ENCODE results near the gene FKBP2. TPM values are rescaled to one million over a fixed set of nuclear protein-coding genes. Genes with fewer than 3 reads are reported as not detected.
A peak's percentile ranks its signal among the peaks of the same experiment; 100 is the strongest.

Gene FKBP2
- polyA plus RNA-seq, 1 donor (not counting 4 experiments of a cell fraction or from before 2014, with no cell fraction given): 40.3 TPM

GRCh38 chr11:64269540-64270220, 28.8 kb downstream of the FKBP2 start:
- TF ChIP-seq EZH2 (IDR thresholded peaks at IDR 0.05; ENCODE audit: low read length) (no peak), CTCF (optimal IDR thresholded peaks at IDR 0.05 in 1 of 3, IDR thresholded peaks at IDR 0.05 in 1 of 3, conservative IDR thresholded peaks at IDR 0.05 in 1 of 3; ENCODE audit: extremely low read depth in 1 of 3, insufficient read depth in 2 of 3, low read length in 3 of 3) (no peak)
- H3K9me3 ChIP-seq (ENCODE audit: control insufficient read depth, low read depth, low read length): no peaks in the 10 kb centered on the region
- peak overlapping the region; percentile 87 for H3K4me2 ChIP-seq (ENCODE audit: control insufficient read depth, extremely low read depth, insufficient read depth, low read depth, low read length)
- H3K4me3 ChIP-seq (ENCODE audit: control insufficient read depth in 2 of 3, extremely low read depth in 1 of 3, insufficient read depth in 2 of 3, low read depth in 1 of 3, low read length in 3 of 3): peak overlapping the region; percentile 35 to 76 (median 70)
- H3K9me1 ChIP-seq (ENCODE audit: control insufficient read depth, extremely low read depth, insufficient read depth, low read length): no peaks in the 10 kb centered on the region
- no peaks in the 10 kb centered on the region for H4K20me1 ChIP-seq (ENCODE audit: control insufficient read depth, extremely low read depth, insufficient read depth, low read length)
- dilution Hi-C loops (cut with MboI; ENCODE audit: extremely low pct_ligation_motif_present, low sequenced_read_pairs): no loop called here
- no peaks in the 10 kb centered on the region for H3K27me3 ChIP-seq (ENCODE audit: control insufficient read depth, extremely low read depth, insufficient read depth, low read length)
- DNase-seq (ENCODE audit: low read depth, low spot score) (peak; percentile 97), FAIRE-seq (no peak)
- H3K36me3 ChIP-seq (ENCODE audit: control insufficient read depth in 2 of 2, extremely low read depth in 1 of 2, insufficient read depth in 2 of 2, low read length in 2 of 2): peaks cover 10 to 27% of the 10 kb centered on the region in 2 experiments
- no peak overlapping the region for H2AFZ ChIP-seq (ENCODE audit: control insufficient read depth, low read length)
- H3K79me2 ChIP-seq (ENCODE audit: control insufficient read depth, insufficient read depth, low read length): no peaks in the 10 kb centered on the region
- peaks cover 55% of the 10 kb centered on the region for H3K4me1 ChIP-seq (ENCODE audit: control insufficient read depth, extremely low read depth, insufficient read depth, low read length)
- H3K9ac ChIP-seq (ENCODE audit: control insufficient read depth, extremely low read depth, insufficient read depth, low read length): peak overlapping the region; percentile 72
- peak overlapping the region; percentile 78 for H3K27ac ChIP-seq (ENCODE audit: control insufficient read depth, insufficient read depth, low read length)

GRCh38 chr11:64275031-64275800, 34.3 kb downstream of the FKBP2 start:
- dilution Hi-C loops (cut with MboI; ENCODE audit: extremely low pct_ligation_motif_present, low sequenced_read_pairs): no loop called here
- Histone ChIP-seq H3K9ac (ENCODE audit: control insufficient read depth, extremely low read depth, insufficient read depth, low read length) (no peak overlapping the region), H3K79me2 (ENCODE audit: control insufficient read depth, insufficient read depth, low read length) (peaks cover 7% of the 10 kb centered on the region), H3K27me3 (ENCODE audit: control insufficient read depth, extremely low read depth, insufficient read depth, low read length) (no peaks in the 10 kb centered on the region), H3K27ac (ENCODE audit: control insufficient read depth, insufficient read depth, low read length) (no peak overlapping the region), H3K9me3 (ENCODE audit: control insufficient read depth, low read depth, low read length) (no peaks in the 10 kb centered on the region), H4K20me1 (ENCODE audit: control insufficient read depth, extremely low read depth, insufficient read depth, low read length) (no peaks in the 10 kb centered on the region), H3K4me3 (ENCODE audit: control insufficient read depth in 2 of 3, extremely low read depth in 1 of 3, insufficient read depth in 2 of 3, low read depth in 1 of 3, low read length in 3 of 3) (no peak overlapping the region), H2AFZ (ENCODE audit: control insufficient read depth, low read length) (no peak overlapping the region), H3K4me2 (ENCODE audit: control insufficient read depth, extremely low read depth, insufficient read depth, low read depth, low read length) (no peak overlapping the region), H3K36me3 (ENCODE audit: control insufficient read depth in 2 of 2, extremely low read depth in 1 of 2, insufficient read depth in 2 of 2, low read length in 2 of 2) (peaks cover 6 to 9% of the 10 kb centered on the region in 2 experiments), H3K4me1 (ENCODE audit: control insufficient read depth, extremely low read depth, insufficient read depth, low read length) (peaks cover 31% of the 10 kb centered on the region), H3K9me1 (ENCODE audit: control insufficient read depth, extremely low read depth, insufficient read depth, low read length) (no peaks in the 10 kb centered on the region)
- FAIRE-seq (no peak), DNase-seq (ENCODE audit: low read depth, low spot score) (no peak)
- TF ChIP-seq EZH2 (IDR thresholded peaks at IDR 0.05; ENCODE audit: low read length): no peak
- TF ChIP-seq CTCF (optimal IDR thresholded peaks at IDR 0.05 in 1 of 3, IDR thresholded peaks at IDR 0.05 in 1 of 3, conservative IDR thresholded peaks at IDR 0.05 in 1 of 3; ENCODE audit: extremely low read depth in 1 of 3, insufficient read depth in 2 of 3, low read length in 3 of 3): no peak

Measured in keratinocyte (primary cell).